ENCODE data around the gene PPP1R12C.

DNA sequence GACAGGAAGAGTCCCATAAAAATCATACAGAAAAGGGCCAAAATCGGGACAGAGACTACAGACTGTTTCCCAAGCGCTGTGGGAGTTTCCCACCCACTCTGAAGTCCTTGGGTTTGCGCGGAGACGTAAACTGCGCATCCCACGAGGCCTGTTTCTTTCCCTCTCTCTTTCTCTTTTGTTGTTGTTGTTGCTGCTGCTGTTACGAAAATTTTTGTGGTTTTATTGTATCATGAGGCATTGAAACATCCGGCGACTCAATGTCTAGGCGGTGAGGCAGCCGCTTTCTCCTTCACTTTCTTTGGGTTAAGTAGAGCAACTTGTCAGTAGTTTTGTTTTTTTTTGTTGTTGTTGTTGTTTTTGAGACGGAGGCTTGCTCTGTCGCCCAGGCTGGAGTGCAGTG lies 1.6 kb upstream of the PPP1R12C start:
- TF ChIP-seq EP300 (IDR thresholded peaks at IDR 0.05) (no peak), POLR2A (IDR thresholded peaks at IDR 0.05) (no peak)
- TF ChIP-seq, protein P1, sequence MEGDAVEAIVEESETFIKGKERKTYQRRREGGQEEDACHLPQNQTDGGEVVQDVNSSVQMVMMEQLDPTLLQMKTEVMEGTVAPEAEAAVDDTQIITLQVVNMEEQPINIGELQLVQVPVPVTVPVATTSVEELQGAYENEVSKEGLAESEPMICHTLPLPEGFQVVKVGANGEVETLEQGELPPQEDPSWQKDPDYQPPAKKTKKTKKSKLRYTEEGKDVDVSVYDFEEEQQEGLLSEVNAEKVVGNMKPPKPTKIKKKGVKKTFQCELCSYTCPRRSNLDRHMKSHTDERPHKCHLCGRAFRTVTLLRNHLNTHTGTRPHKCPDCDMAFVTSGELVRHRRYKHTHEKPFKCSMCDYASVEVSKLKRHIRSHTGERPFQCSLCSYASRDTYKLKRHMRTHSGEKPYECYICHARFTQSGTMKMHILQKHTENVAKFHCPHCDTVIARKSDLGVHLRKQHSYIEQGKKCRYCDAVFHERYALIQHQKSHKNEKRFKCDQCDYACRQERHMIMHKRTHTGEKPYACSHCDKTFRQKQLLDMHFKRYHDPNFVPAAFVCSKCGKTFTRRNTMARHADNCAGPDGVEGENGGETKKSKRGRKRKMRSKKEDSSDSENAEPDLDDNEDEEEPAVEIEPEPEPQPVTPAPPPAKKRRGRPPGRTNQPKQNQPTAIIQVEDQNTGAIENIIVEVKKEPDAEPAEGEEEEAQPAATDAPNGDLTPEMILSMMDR (IDR thresholded peaks at IDR 0.05): no peak
